GM23248 (cell line): ENCODE measurements around the gene LRRC3.

Experiments
- EZH2 ChIP-seq: fragments of 200-600 bp; sonication (generic); IDR thresholded peaks from 2 replicates; pipeline ENCODE4 v1.6.1; 2018; ENCODE audit warnings: antibody characterized with exemption, mild to moderate bottlenecking; ENCODE audit not compliant: insufficient read depth, poor library complexity, severe bottlenecking
- EZH2phosphoT487 ChIP-seq: fragments of 200-600 bp; sonication (generic); IDR thresholded peaks from 2 replicates; pipeline ENCODE4 v1.6.1; 2018; ENCODE audit warnings: antibody characterized with exemption, moderate library complexity, mild to moderate bottlenecking, low read depth; ENCODE audit not compliant: insufficient read depth

DNA sequence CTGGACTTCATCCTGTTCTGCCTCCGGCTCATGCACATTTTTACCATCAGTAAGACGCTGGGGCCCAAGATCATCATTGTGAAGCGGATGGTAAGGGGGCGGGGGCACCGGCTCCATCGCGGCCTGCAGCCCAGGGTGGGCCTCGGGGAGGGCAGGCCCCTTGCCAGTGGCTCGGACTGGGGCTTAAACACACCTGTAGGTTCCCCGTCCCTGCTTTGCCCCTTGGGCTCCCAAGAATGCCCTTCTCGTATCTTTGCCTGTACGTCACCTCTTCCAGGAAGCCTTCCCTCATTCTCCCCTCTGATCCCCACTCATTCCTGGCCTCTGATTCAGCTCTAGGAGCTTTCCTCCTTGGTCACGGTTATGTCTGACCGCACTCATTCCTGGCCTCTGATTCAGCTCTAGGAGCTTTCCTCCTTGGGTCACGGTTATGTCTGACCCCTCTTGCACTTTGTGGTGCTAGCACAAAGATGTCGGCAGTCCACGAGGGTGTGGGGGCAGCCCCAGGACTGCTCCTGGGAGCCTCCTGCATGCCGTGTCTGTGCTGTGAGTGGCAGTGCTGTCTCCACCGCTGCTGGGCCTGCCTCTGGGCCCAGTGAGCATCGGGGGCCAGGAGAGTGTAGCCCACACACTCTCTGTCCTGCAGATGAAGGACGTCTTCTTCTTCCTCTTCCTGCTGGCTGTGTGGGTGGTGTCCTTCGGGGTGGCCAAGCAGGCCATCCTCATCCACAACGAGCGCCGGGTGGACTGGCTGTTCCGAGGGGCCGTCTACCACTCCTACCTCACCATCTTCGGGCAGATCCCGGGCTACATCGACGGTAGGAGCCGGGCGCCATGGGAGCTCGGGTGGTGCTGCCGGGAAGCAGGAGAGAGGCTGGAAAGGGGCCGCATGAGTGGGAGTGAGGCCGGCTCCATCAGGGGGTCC is 49.1 kb upstream of the LRRC3 start:
- TF ChIP-seq EZH2 (no peak), EZH2phosphoT487 (no peak)
